Breast epithelium (tissue), 3 donors: ENCODE data around the gene TYW1.
"Not testable (repeated sequence)": the region's sequence is repeated elsewhere in the genome, so short reads cannot be mapped to it uniquely, and the experiment has no call there.

Experiments used
- POLR2A ChIP-seq: fragments of 450-650 bp; IDR thresholded peaks from one replicate; pipeline ENCODE4 v1.6.1; 2016; ENCODE audit warnings: antibody characterized with exemption, mild to moderate bottlenecking, moderate library complexity
- POLR2AphosphoS5 ChIP-seq, 3 donors: sonication (generic); formaldehyde crosslinking; IDR thresholded peaks; one replicate each; pipeline ENCODE4 v1.6.1; 2017; ENCODE audit warnings: antibody characterized with exemption in 3 of 3
- TF ChIP-seq, protein P1 (sequence below), 3 donors: fragments of 450-650 bp; IDR thresholded peaks; one replicate each; pipeline ENCODE4 v1.5.1; 2016 to 2017; ENCODE audit warnings: antibody characterized with exemption in 3 of 3, mild to moderate bottlenecking in 3 of 3, moderate library complexity in 3 of 3

DNA sequence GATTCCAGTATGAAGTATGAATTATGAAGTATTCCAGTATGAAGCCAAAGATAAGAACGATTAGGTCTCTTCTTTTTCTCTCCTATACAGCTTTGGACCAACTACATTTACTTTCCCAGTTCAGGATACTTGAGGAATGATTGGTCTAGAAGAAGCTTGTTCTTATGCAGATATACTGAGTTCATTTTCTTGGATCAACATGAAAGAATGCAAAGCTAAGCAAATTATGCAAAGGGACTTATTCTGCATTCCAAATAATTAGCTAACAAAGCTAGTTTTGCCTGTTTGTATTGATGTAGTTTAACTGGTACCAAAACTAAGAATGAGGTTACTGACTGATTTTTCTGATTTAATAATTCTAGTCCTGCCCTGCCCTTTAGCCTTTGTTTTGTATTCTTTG lies 101.4 kb downstream of the TYW1 start:
- TF ChIP-seq, protein P1, sequence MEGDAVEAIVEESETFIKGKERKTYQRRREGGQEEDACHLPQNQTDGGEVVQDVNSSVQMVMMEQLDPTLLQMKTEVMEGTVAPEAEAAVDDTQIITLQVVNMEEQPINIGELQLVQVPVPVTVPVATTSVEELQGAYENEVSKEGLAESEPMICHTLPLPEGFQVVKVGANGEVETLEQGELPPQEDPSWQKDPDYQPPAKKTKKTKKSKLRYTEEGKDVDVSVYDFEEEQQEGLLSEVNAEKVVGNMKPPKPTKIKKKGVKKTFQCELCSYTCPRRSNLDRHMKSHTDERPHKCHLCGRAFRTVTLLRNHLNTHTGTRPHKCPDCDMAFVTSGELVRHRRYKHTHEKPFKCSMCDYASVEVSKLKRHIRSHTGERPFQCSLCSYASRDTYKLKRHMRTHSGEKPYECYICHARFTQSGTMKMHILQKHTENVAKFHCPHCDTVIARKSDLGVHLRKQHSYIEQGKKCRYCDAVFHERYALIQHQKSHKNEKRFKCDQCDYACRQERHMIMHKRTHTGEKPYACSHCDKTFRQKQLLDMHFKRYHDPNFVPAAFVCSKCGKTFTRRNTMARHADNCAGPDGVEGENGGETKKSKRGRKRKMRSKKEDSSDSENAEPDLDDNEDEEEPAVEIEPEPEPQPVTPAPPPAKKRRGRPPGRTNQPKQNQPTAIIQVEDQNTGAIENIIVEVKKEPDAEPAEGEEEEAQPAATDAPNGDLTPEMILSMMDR (IDR thresholded peaks at IDR 0.05): not testable (repeated sequence)
- not testable (repeated sequence) for TF ChIP-seq POLR2A; POLR2AphosphoS5 (IDR thresholded peaks at IDR 0.05)
